Activated naive CD4-positive, alpha-beta T cell treated with anti-CD3 and anti-CD28 coated beads, Interleukin-2, amount 50 U/mL, for 24 hours (primary cell): ENCODE results near the gene OR7A5.
"Not testable (repeated sequence)": the region's sequence is repeated elsewhere in the genome, so short reads cannot be mapped to it uniquely, and the experiment has no call there.

Experiments used
- H3K27ac Mint-ChIP-seq: one replicate; pipeline ENCODE4 v1.8.0; 2021; ENCODE audit warnings: mild to moderate bottlenecking, mixed read lengths
- H3K27me3 Mint-ChIP-seq: one replicate; pipeline ENCODE4 v1.8.0; 2021; ENCODE audit warnings: mixed read lengths
- H3K36me3 Mint-ChIP-seq: one replicate; pipeline ENCODE4 v1.8.0; 2021; ENCODE audit warnings: mixed read lengths
- H3K4me1 Mint-ChIP-seq: one replicate; pipeline ENCODE4 v1.8.0; 2021; ENCODE audit warnings: mixed read lengths
- H3K4me3 Mint-ChIP-seq: one replicate; pipeline ENCODE4 v1.8.0; 2021; ENCODE audit warnings: mild to moderate bottlenecking, mixed read lengths
- H3K9me3 Mint-ChIP-seq: one replicate; pipeline ENCODE4 v1.8.0; 2021; ENCODE audit warnings: mixed read lengths

Gene OR7A5

DNA sequence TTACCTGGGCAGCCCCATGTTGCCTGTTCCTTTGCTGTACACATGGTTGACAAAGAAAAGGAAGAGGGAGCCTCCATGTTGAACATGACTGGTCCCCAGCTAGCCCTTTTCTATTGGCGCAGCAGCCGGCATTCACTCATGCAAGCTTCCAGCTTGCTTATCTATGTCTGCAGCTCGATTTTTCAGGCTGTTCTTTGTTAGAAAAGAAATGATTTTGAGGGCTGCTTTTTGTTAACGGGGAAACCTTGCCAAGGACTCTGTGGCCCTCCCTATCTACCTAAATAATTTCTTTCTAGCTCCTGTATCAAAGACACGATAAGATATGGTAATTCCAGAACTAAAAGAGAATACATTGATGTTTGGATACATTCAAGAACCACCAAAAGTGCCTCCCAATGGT is 36.2 kb downstream of the OR7A5 start:
- Mint-ChIP-seq H3K27me3 (peaks cover 7% of the 10 kb centered on the region), H3K9me3 (no peaks in the 10 kb centered on the region)

DNA sequence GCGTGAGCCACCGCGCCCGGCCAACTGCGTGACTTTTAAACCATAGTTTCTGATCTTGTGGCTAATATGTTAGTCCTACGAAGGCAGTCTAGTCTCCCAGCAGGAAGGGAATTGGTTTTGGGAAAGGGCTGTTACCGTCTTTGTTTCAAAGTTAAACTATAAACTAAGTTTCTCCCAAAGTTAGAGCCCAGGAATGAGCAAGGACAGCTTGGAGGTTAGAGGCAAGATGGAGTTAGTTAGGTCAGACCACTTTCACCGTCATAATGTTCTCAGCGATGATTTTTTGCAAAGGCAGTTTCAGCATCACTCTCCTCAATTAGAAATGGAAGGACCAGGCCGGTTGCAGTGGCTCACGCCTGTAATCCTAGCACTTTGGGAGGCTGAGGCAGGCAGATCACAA is 39.0 kb downstream of the OR7A5 start:
- no peaks in the 10 kb centered on the region for H3K9me3 Mint-ChIP-seq
- no peak overlapping the region for H3K27ac Mint-ChIP-seq
- H3K36me3 Mint-ChIP-seq, result no peaks in the 10 kb centered on the region
- H3K4me1 Mint-ChIP-seq, result no peaks in the 10 kb centered on the region
- peaks cover 7% of the 10 kb centered on the region for H3K27me3 Mint-ChIP-seq
- no peak overlapping the region for H3K4me3 Mint-ChIP-seq

More for the DNA sequence above, 36.2 kb downstream of the OR7A5 start:
- Mint-ChIP-seq H3K27ac (no peak overlapping the region), H3K4me1 (no peaks in the 10 kb centered on the region), H3K4me3 (no peak overlapping the region), H3K36me3 (peaks cover 2% of the 10 kb centered on the region)

DNA sequence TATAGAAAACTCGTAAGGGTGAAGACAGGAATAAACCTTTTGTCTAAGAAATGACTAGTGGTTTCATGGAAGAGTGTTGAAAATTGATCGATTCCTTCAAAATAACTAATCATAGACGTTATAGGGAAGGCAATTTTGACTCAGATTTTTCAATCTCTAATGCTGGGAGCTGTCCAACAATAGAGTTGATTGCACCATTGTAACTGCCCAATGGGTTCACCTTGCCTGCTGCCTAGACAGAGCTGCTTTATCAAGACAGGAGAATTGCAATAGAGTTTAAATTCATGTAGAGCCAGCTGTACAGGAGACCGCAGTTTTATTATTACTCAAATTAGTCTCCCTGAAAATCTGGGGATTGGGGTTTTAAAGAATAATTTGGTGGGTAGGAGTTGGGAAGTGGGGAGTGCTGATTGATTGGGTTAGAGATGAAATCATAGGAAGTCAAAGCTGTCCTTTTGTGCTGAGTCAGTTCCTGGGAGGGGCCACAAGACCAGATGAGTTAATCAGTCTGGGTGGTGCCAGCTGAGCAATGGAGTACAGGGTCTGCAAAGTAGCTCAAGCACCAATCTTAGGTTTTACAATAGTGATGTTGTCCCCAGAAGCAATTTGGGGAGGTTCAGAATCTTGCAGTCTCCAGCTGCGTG is 39.8 kb downstream of the OR7A5 start:
- no peak overlapping the region for H3K4me3 Mint-ChIP-seq
- H3K27ac Mint-ChIP-seq, result no peak overlapping the region
- no peaks in the 10 kb centered on the region for H3K36me3 Mint-ChIP-seq
- H3K27me3 Mint-ChIP-seq, result peaks cover 7% of the 10 kb centered on the region
- H3K9me3 Mint-ChIP-seq, result no peaks in the 10 kb centered on the region
- no peaks in the 10 kb centered on the region for H3K4me1 Mint-ChIP-seq

DNA sequence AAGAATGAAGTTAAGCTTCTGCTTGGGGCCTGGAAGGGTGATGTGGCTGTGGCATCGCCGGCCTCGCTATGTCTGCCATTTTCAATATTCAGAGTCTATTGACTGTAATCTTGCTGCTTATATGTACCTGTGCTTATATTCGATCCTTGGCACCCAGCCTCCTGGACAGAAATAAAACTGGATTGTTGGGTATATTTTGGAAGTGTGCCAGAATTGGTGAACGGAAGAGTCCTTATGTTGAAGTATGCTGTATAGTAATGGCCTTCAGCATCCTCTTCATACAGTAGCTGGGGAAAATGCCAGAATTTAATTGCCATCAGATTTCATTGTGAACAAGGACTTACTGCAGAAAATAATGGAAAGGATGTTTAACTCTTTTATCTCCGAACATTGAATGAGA is 42.7 kb downstream of the OR7A5 start:
- not testable (repeated sequence) for H3K27me3 Mint-ChIP-seq, H3K9me3 Mint-ChIP-seq, H3K4me3 Mint-ChIP-seq, H3K36me3 Mint-ChIP-seq, H3K27ac Mint-ChIP-seq, H3K4me1 Mint-ChIP-seq

DNA sequence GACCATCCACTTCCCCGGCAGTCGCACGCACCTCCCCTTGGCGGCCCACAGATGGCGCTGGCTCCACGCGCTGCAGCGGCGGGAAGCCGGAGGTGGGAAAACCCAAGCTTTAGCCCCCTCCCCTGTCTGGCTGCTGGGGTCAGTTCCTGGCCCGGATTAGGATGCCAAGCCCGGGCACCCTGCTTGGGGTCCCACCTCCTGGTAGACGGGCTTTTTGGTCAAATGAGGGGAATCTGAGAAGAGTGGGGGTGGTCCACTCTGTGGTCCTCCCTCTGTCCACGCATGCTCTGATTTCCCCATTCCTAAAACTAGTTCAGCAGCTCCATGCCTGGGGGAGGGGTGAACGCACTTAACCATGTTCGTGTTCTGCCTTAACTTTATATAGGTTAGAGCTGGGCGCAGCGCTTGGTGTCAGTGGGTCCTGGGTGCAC is 48.5 kb downstream of the OR7A5 start:
- Mint-ChIP-seq H3K27ac (no peak overlapping the region), H3K9me3 (no peaks in the 10 kb centered on the region), H3K4me3 (no peak overlapping the region), H3K27me3 (peaks cover 12% of the 10 kb centered on the region), H3K4me1 (peaks cover 20% of the 10 kb centered on the region), H3K36me3 (no peaks in the 10 kb centered on the region)

DNA sequence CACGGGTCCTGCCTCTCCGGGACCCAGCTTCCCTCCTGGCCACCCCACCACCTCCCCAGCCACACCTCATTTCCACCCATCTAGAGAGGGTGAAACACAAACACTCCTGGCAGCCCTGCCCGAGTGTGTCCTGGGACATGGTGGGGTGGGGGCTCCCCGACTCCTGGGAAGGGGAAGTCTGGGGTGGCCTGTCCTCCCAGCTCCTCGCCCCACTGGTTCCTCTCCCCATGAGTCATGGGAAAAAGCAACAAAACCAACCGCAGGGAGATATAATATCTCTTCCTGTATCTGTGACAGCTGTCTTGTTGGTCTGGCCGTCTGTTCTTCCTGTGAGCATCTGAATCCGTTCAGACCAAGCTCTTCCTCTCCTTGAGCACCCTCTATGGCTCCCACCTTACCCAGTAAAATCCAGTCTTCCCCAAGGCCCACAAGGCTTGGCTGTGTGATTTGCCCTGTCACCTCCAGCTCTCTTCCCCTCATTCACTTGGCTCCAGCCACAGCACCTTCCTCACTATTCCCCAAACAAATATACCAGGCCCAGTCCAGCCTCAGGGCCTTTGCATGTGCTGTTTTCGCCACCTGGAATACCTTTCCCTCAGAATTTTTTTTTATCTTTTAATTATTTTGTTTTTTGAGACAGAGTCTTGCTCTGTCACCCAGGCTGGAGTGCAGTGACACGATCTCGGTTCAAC is 49.7 kb downstream of the OR7A5 start:
- not testable (repeated sequence) for H3K36me3 Mint-ChIP-seq, H3K27ac Mint-ChIP-seq, H3K4me3 Mint-ChIP-seq, H3K9me3 Mint-ChIP-seq
- Mint-ChIP-seq H3K4me1 (peaks cover 20% of the 10 kb centered on the region), H3K27me3 (peaks cover 16% of the 10 kb centered on the region)

DNA sequence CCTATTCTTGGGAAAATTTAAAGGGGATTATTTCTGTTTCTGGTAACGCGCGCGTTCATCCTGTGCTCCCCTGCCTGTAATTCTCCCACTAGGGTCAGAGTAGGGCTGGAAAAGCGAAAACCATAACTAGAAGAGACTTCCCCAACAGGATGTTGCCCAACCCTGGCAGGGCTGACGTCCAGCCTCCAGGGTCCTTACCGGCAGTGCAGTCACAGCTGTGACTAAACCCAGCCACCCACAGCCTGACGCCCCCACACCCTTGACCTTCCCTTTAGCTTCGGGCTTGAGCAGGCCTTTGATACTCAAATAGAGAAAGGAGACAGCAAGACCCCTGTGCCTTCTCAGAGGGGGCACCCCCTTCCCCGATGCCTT is 50.3 kb downstream of the OR7A5 start:
- H3K27ac Mint-ChIP-seq, result not testable (repeated sequence)

DNA sequence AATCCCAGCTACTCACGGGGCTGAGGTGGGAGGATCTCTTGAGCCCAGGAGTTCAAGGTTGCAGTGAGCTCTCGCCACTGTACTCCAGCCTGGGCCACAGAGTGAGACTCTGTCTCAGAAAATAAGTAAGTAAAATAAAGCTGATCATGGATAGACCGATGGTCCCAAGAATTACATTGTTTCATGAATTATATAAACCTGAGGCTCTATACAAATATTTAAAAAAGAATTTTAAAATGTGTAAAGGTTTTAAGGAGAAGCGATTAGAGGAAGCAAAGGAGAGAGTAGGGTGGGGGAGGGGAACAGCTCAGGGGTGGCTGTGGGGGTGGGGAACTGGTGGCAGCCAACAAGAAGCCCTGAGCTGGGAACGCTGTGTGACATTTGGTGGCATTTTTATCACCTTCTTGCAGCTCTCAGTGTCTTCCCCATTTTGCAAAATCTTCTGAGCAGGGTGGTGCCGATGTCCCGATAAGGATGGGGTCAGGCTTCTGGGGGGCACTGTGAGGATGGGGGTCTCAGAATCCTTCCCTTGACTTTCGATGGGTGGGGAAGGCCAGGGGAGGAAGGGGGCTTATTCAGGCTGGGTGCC is 51.5 kb downstream of the OR7A5 start:
- H3K4me3 Mint-ChIP-seq, H3K27ac Mint-ChIP-seq, H3K36me3 Mint-ChIP-seq, H3K9me3 Mint-ChIP-seq: not testable (repeated sequence)
- H3K27me3 Mint-ChIP-seq, result peaks cover 22% of the 10 kb centered on the region
- peaks cover 20% of the 10 kb centered on the region for H3K4me1 Mint-ChIP-seq

More for the DNA sequence above, 50.3 kb downstream of the OR7A5 start:
- H3K4me3 Mint-ChIP-seq, H3K9me3 Mint-ChIP-seq, H3K36me3 Mint-ChIP-seq: not testable (repeated sequence)
- Mint-ChIP-seq H3K27me3 (peaks cover 16% of the 10 kb centered on the region), H3K4me1 (peaks cover 20% of the 10 kb centered on the region)

DNA sequence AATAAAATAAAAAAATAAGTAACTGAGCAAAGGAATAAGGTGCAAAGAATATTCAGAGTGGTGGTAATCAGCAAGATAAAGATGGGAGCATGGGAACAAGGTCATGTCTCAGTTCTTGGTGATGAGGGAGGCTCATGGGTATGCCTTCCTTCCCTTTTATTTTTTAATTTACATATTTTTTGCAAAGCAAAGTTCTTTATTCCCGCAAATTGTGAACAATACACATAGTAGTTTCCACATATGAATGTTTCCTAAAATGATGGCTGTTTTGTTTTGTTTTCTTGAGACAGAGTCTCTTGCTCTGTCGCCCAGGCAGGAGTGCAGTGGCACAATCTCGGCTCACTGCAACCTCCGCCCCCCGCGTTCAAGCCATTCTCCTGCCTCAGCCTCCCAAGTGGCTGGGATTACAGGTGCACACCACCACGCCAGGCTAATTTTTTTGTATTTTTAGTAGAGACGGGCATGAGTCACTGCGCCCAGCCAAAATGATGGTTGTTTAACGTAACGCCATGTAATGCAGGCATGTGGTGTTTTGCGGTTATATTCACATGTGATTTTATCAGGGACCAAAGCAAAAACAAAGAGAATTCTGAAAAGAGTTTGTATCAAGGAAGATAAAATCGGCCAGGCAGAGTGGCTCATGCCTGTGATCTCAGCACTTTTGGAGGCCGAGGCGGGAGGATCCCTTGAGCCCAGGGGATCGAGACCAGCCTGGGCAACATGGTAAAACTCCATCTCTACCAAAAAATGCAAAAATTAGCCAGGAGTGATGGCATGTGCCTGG is 52.2 kb downstream of the OR7A5 start:
- Mint-ChIP-seq H3K9me3 (no peaks in the 10 kb centered on the region), H3K4me3 (no peak overlapping the region), H3K36me3 (no peaks in the 10 kb centered on the region), H3K27me3 (peaks cover 24% of the 10 kb centered on the region), H3K27ac (no peak overlapping the region), H3K4me1 (peaks cover 20% of the 10 kb centered on the region)

DNA sequence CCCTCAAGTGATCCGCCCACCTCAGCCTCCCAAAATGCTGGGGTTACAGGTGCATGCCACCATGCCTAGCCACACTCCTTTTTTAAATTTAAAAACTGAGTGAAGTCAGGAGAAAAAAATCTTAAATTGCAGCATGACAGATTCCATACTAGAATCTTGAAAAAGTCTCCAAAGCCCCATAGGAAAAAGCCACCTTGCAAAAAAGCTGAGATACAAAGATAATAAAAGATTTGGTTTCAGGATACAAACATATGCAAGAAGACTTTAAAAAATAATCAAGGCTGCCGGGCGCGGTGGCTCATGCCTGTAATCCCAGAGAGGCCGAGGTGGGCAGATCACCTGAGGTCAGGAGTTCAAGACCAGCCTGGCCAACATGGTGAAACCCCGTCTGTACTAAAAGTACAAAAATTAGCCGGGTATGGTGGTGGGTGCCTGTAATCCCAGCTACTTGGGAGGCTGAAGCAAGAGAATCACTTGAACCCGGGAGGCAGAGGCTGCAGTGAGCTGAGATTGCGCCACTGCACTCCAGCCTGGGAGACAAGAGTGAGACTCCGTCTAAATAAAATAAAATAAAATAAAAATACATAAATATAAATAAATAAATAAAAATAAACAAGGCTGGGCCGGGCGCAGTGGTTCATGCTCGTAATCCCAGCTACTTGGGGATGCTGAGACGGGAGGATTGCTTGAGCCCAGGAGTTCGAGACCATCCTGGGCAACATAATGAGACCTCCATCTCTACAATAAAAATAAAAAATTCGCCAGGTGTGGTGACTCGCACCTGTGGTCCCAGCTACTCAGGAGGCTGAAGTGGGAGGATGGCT is 53.1 kb downstream of the OR7A5 start:
- H3K36me3 Mint-ChIP-seq, H3K9me3 Mint-ChIP-seq, H3K27ac Mint-ChIP-seq, H3K4me3 Mint-ChIP-seq: not testable (repeated sequence)
- Mint-ChIP-seq H3K4me1 (peaks cover 15% of the 10 kb centered on the region), H3K27me3 (peaks cover 27% of the 10 kb centered on the region)

DNA sequence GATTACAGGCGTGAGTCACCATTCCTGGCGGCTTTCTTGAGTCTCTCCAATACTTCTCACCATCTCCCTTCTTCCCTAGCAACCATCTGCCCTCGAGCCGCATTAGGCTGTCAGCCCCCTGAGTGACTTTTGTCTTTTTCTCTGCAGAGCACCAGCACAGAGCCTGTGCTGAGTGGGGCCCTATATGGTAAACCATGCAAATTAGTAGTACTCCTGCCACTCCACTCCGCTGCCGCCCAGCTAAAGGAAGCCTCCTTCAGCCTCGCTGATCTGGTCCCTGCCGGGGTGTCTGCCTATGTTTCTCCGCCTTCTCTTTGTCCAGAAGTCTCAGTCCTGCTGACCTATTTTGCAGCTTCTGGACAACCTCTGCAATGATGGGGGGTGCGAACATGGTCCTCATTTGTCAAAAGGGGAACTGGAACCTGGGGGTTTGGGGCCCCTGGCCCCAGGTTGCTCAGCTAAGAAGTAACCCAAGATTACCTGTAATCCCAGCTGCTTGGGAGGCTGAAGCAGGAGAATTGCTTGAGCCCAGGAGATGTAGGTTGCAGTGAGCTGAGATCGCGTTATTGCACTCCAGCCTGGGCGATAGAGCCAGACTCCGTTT is 54.3 kb downstream of the OR7A5 start:
- not testable (repeated sequence) for H3K4me1 Mint-ChIP-seq, H3K36me3 Mint-ChIP-seq, H3K4me3 Mint-ChIP-seq, H3K27ac Mint-ChIP-seq, H3K9me3 Mint-ChIP-seq
- peaks cover 28% of the 10 kb centered on the region for H3K27me3 Mint-ChIP-seq

DNA sequence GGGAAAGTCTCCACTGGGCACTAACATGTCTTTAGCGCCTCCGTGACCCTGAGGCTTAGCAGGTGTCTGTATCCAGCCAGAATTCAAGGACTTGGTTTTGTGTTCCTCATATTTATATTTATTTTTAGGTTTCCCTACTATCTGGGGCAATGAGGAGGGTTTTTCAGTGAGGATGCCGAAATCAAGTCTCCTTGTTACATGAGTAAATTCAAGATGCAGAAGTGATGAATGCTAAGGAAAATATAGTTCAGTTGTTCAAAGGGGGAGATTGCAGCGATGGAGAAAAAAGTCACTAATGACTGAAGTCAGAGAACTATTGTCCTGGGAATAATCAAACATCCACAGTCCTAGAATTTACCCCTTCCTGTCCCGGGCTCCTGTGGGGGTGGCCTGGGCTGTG is 55.8 kb downstream of the OR7A5 start:
- Mint-ChIP-seq H3K4me1 (peaks cover 5% of the 10 kb centered on the region), H3K4me3 (no peak overlapping the region), H3K27me3 (peaks cover 27% of the 10 kb centered on the region), H3K36me3 (no peaks in the 10 kb centered on the region), H3K9me3 (no peaks in the 10 kb centered on the region), H3K27ac (no peak overlapping the region)

DNA sequence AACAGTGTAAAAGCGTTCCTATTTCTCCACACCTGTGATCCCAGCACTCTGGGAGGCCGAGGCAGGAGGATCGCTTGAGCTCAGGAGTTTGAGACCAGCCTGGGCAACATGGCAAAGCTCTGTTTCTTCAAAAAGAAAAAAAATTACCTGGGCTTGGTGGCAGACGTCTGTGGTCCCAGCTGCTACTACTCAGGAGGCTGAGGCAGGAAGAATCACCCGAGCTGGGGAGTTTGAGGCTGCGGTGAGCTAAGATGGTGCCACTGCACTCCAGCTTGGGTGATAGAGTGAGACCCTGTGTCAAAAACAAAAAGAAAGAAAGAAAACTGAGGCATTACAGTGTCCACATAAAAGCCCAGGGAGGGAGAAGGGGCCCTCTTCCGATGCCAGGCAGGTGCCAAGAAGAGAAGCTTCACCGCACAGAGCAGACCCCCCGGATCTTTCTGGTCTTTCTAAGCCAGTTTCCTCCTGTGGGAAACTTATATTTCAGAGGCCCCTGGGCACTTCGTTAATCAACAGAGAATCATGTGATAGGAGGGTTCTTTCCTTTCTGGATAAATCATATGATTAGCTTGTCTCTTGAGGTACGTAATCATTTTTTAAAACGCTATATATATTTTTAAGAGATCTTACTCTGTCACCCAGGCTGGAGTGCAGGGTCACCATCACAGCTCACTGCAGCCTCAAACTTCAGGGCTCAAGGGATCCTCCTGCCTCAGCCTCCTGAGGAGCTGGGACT is 56.7 kb downstream of the OR7A5 start, which contains the start of gene ADGRE2:
TSS of gene ADGRE2 (minus strand) at position 451 of the 736 bp plus-strand sequence. CDS start 1,804 bp downstream, outside the sequence.
- not testable (repeated sequence) for H3K36me3 Mint-ChIP-seq, H3K9me3 Mint-ChIP-seq, H3K4me3 Mint-ChIP-seq, H3K4me1 Mint-ChIP-seq, H3K27ac Mint-ChIP-seq
- peaks cover 27% of the 10 kb centered on the region for H3K27me3 Mint-ChIP-seq

DNA sequence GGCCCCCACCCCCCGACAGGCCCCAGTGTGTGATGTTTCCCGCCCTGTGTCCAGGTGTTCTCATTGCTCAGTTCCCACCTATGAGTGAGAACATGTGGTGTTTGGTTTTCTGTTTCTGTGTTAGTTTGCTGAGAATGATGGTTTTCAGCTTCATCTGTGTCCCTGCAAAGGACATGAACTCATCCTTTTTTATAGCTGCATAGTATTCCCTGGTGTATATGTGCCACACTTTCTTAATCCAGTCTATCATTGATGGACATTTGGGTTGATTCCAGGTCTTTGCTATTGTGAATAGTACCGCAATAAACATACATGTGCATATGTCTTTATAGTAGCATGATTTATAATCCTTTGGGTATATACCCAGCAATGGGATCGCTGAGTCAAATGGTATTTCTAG is 57.3 kb downstream of the OR7A5 start:
- H3K36me3 Mint-ChIP-seq, H3K27ac Mint-ChIP-seq, H3K4me3 Mint-ChIP-seq, H3K4me1 Mint-ChIP-seq, H3K9me3 Mint-ChIP-seq: not testable (repeated sequence)
- peaks cover 24% of the 10 kb centered on the region for H3K27me3 Mint-ChIP-seq
